Heart right ventricle (tissue), 16 donors: ENCODE measurements around the gene PYGO2. TPM values are rescaled to one million over a fixed set of nuclear protein-coding genes. Genes with fewer than 3 reads are reported as not detected.

Experiments
- ATAC-seq, 8 donors: fragments of 200-7000 bp; cut with Tn5 transposase; one replicate each; pipeline ENCODE4 v1.9.1; 2020; ENCODE audit warnings: mild to moderate bottlenecking in 8 of 8, moderate library complexity in 8 of 8, moderate number of reproducible peaks in 1 of 8
- DNase-seq, 2 donors: peaks; one replicate each; pipeline ENCODE4 v3.0.0-alpha.2; 2020
- H3K27ac ChIP-seq, 10 donors: fragments of 200-600 bp; sonication (generic) in 2 of 10; one replicate each; pipeline versions ENCODE4 v1.5.0 to v1.8.0; 2020 to 2022; ENCODE audit warnings: mild to moderate bottlenecking in 3 of 10
- H3K27me3 ChIP-seq, 7 donors: fragments of 200-600 bp; one replicate each; pipeline ENCODE4 v1.8.0; 2021 to 2022; ENCODE audit warnings: mild to moderate bottlenecking in 2 of 7
- H3K36me3 ChIP-seq, 9 donors: fragments of 200-600 bp; sonication (generic) in 1 of 9; one replicate each; pipeline versions ENCODE4 v1.5.0 to v1.8.0; 2020 to 2022; ENCODE audit warnings: mild to moderate bottlenecking in 2 of 9
- H3K4me1 ChIP-seq, 9 donors: fragments of 200-600 bp; sonication (generic) in 1 of 9; one replicate each; pipeline versions ENCODE4 v1.5.0 to v1.8.0; 2020 to 2022; ENCODE audit warnings: mild to moderate bottlenecking in 4 of 9
- H3K4me3 ChIP-seq, 10 donors: fragments of 200-600 bp; sonication (generic) in 2 of 10; one replicate each; pipeline versions ENCODE4 v1.5.0 to v1.8.0; 2020 to 2022; ENCODE audit warnings: mild to moderate bottlenecking in 7 of 10, moderate library complexity in 2 of 10
- H3K9me3 ChIP-seq, 11 donors: fragments of 200-600 bp in 10 of 11; sonication (generic) in 2 of 11; one replicate each; pipeline versions ENCODE4 v1.5.0 to v1.8.0; 2013 to 2022; ENCODE audit warnings: mild to moderate bottlenecking in 2 of 11, control low read depth in 1 of 11, moderate library complexity in 1 of 11
- WGBS, 2 donors: extraction: QIAGEN DNeasy Blood & Tissue Kit; methylation state at CpG; one replicate each; pipeline ENCODE4 v1.1.7; 2013; ENCODE audit warnings: inconsistent platforms in 1 of 2; 5-methylcytosine and 5-hydroxymethylcytosine counted together
- intact Hi-C, 10 donors: fragments of 100-400 bp; cut with DNase I; formaldehyde crosslinking; loops; one replicate each; pipeline versions ENCODE4 v1.11.1 to v1.14.2; 2022
- polyA plus RNA-seq, 2 donors: library from polyadenylated mRNA; stranded (reverse); fragments of 200-250 nt; gene quantifications; one replicate each; pipeline ENCODE4 v1.2.3, GENCODE V29; 2013
- total RNA-seq, 10 donors: library from RNA; stranded (reverse); fragmentation: NEBNext Ultra II Directional in 3 of 10; extraction: Animal tissue kit (Norgen Biotek cat#: 25700) in 3 of 10; gene quantifications; one replicate each; pipeline versions ENCODE4 v1.2.1 to v1.2.4, GENCODE V29; 2021 to 2023
- TF ChIP-seq, protein P1 (sequence below), 9 donors: fragments of 200-600 bp; sonication (generic) in 2 of 9; IDR thresholded peaks; one replicate each; pipeline versions ENCODE4 v1.5.0 to v1.8.0; 2021 to 2022; ENCODE audit warnings: antibody characterized with exemption in 9 of 9, mild to moderate bottlenecking in 5 of 9, moderate library complexity in 1 of 9
- donor health status: Arrhythmogenic right ventricular cardiomyopathy.
- donor health status: ischemic (EF 13 %, LVEDD 7.1; RV severe dilation, severe dysfunction).
- donor health status: healthy with polysubstance abuse.
- donor health status: DM: no; HTN: yes; CAD: no.
- donor health status: DM: no; HTN: no; CAD: no.
- donor health status: ischemic (EF 25% LVEDD 6.9; RV normal size, moderate dysfunction).
- donor health status: ischemic (EF 25% LVEDD 5.7; RV mildly dilated, moderate dysfunction).
- donor health status: healthy.
- donor health status: DM: yes; HTN: yes; CAD: no.
- donor health status: Ischemic cardiomyopathy.
- donor health status: ischemic (EF 35%, LVEDD 5.7; RV mildly dilated, moderate dysfunction).
- donor health status: nonischemic (EF 11% LVEDD 7.7; RV severe dilation, severe dysfunction).
- donor health status: DM: yes; HTN: yes; CAD: no.
- donor health status: PGD.
- donor health status: ischemic (EF 29% LVEDD 5.4; RV normal size, mild dysfunction).
- donor health status: nonischemic (EF 23%, LVEDD 6.1; RV moderate dilation, normal function).

The PYGO2 gene
- total and polyA plus RNA-seq, 12 donors = 8.8 to 18.0 (median 13.8) TPM

DNA sequence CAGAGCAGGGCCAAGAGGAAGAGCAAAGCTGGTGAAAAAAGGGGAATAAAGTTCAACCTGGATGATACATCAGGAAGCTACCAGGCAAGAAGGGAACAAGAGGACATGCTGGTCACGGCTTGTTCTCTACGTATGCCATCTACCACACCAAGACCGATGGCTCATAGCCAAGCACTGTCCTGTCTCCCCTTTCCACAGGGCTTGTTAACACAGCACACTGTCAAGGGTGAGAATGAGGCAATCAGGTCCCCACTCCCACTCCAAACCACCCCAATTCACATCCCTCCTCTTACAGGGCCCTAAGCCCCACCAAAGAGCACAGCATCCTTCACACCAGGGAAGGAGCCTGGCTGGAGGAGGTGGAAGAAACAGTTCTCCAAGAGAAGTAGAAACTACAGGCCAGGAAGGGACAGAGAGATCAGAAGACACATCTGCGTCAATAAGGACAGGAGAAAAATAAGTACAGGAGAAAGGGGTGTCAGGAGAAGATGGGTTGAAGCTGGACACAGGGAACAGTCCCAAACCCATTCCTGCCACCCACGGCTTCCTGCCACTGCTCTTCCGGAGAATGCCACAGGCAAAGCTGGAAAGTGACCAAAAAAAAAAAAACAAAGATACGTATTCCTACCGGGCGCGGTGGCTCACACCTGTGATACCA is 9.9 kb upstream of the PYGO2 start:
- ATAC-seq (no peak), DNase-seq (no peak)
- H3K4me1 ChIP-seq = peaks cover 28 to 85% (median 74%) of the 10 kb centered on the region in 9 donors
- peaks cover 0 to 30% (median 19%) of the 10 kb centered on the region in 9 donors for H3K36me3 ChIP-seq
- intact Hi-C loops = loop anchor here in 4 of 10 donors (5.0 to 10.0 kb wide), 4 partner anchors 46 to 91 kb away; partner anchors contain the start of genes ADAM15 (in 2 of the 4) and EFNA4 (in 2 of the 4)
- peak overlapping the region in 9 of 10 donors; percentile 34 to 89 (median 56) for H3K4me3 ChIP-seq
- 29 to 34% methylated on average over 10 of the region's 10 CpGs for WGBS, 2 donors
- no peaks in the 10 kb centered on the region for H3K27me3 ChIP-seq
- peak overlapping the region; percentile 89 to 100 (median 96) for H3K27ac ChIP-seq
- H3K9me3 ChIP-seq = no peaks in the 10 kb centered on the region
- TF ChIP-seq, protein P1, sequence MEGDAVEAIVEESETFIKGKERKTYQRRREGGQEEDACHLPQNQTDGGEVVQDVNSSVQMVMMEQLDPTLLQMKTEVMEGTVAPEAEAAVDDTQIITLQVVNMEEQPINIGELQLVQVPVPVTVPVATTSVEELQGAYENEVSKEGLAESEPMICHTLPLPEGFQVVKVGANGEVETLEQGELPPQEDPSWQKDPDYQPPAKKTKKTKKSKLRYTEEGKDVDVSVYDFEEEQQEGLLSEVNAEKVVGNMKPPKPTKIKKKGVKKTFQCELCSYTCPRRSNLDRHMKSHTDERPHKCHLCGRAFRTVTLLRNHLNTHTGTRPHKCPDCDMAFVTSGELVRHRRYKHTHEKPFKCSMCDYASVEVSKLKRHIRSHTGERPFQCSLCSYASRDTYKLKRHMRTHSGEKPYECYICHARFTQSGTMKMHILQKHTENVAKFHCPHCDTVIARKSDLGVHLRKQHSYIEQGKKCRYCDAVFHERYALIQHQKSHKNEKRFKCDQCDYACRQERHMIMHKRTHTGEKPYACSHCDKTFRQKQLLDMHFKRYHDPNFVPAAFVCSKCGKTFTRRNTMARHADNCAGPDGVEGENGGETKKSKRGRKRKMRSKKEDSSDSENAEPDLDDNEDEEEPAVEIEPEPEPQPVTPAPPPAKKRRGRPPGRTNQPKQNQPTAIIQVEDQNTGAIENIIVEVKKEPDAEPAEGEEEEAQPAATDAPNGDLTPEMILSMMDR (IDR thresholded peaks at IDR 0.05) = no peak

DNA sequence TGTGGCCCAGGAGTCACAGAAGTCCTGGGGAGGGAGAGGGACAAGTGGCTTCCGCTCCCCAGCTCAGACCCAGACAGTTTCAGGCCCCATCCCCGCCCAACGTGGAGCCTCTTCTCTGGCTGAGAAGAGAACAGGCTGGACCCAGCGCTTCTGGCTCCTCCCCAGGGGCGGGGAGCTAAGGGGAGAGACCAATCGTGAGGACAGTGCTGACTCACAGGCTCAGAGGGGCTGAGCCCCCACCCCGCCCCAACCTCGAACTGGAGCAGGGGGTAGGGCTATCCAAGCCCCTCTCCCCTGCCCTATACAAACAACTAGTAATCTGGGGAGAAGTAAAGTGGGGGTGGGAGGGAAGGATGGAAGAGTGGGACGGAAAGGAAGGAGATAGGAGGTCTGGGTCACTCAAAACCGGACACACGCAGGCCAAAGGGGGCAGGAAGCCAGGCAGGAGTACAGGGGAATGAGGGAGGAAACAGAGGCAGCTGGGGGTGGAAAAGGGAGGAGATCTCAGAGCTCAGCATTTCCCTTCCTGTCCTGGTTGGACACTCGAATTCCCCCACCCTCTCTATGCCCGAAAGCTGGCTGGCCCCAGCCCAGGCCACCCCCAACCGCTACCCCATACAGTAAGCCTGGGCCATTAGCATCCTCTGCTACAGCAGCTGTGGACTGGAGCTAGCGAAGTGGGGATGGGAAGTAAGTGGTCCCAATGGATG is 9.2 kb upstream of the PYGO2 start, which contains the start of gene SHC1:
Gene SHC1, minus strand, starts transcription at position 117 of the 710 bp plus-strand sequence. CDS start 221 bp downstream, outside the sequence.
- intact Hi-C loops = loop anchor here in 4 of 10 donors (5.0 to 10.0 kb wide), 4 partner anchors 47 to 92 kb away; partner anchors contain the start of genes ADAM15 (in 2 of the 4) and EFNA4 (in 2 of the 4)
- DNase-seq = peak; percentile 91 to 94

DNA sequence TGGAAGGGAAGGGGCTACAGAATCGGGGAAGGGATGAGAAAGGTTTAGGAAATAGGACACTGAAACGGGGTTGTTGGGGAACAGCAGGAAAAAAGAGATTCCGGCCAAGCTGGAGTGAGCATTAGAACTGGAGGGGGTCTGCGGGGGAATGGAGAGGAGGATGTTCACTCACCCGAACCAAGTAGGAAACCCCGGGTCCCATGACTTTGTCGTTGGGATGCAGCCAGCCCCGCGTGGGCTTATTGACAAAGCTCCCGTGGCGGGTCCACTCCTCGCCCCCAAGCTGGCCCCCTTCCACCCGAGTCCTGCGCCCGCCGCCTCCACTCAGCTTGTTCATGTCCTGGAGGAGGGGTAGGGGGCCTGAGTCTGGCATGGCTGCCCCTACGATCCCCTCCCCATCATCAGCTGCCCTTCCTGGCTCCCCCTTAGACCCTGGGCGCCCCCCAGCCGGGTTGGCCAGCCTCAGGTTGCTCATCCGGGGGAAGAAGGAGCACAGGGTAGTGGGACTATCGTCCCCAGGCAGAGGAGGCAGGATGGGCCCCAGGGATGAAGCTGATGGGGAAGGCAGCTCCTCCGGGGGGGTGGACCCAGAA is 8.4 kb upstream of the PYGO2 start:
- peaks cover 0 to 45% (median 34%) of the 10 kb centered on the region in 9 donors for H3K36me3 ChIP-seq
- peaks cover 28 to 72% (median 69%) of the 10 kb centered on the region in 9 donors for H3K4me1 ChIP-seq
- ATAC-seq (no peak), DNase-seq (peak in 1 of 2 donors; percentile 32)
- H3K4me3 ChIP-seq = peak overlapping the region; percentile 4 to 89 (median 54)
- no peaks in the 10 kb centered on the region for H3K9me3 ChIP-seq
- WGBS, 2 donors = 20 to 30% methylated on average over 22 of the region's 22 CpGs
- intact Hi-C loops = loop anchor here in 5 of 10 donors (5.0 to 10.0 kb wide), 4 partner anchors 47 to 92 kb away; partner anchors contain the start of genes ADAM15 (in 2 of the 5) and EFNA4 (in 2 of the 5)
- TF ChIP-seq, protein P1 (IDR thresholded peaks at IDR 0.05) = no peak
- H3K27me3 ChIP-seq = no peaks in the 10 kb centered on the region
- peak overlapping the region; percentile 89 to 100 (median 96) for H3K27ac ChIP-seq

More for the DNA sequence above, 9.2 kb upstream of the PYGO2 start, which contains the start of gene SHC1:
- peaks cover 28 to 78% (median 71%) of the 10 kb centered on the region in 9 donors for H3K4me1 ChIP-seq
- ATAC-seq = peak; percentile 50 to 73 (median 66)
- TF ChIP-seq, protein P1 (IDR thresholded peaks at IDR 0.05) = no peak
- H3K9me3 ChIP-seq = no peaks in the 10 kb centered on the region
- WGBS, 2 donors = 10 to 11% methylated on average over 15 of the region's 15 CpGs
- peaks cover 0 to 37% (median 26%) of the 10 kb centered on the region in 9 donors for H3K36me3 ChIP-seq
- no peaks in the 10 kb centered on the region for H3K27me3 ChIP-seq
- peak within 1 kb of the TSS; percentile 89 to 100 (median 96) for H3K27ac ChIP-seq
- H3K4me3 ChIP-seq = peak within 1 kb of the TSS; percentile 4 to 89 (median 54)
